GM12865 (cell line): ENCODE results near the gene MKLN1.

Experiments used
- DNase-seq: peaks from one replicate; pipeline ENCODE4 v3.0.0; 2010; ENCODE audit warnings: low read depth
- H3K4me3 ChIP-seq: 2 replicates; pipeline ENCODE4 v1.5.1; 2011; ENCODE audit warnings: mild to moderate bottlenecking, low read depth, low read length, control low read depth
- CTCF ChIP-seq: IDR thresholded peaks from 2 replicates; pipeline ENCODE4 v1.5.1; 2011; ENCODE audit warnings: low read length, control low read depth, low read depth, inconsistent platforms; ENCODE audit not compliant: insufficient read depth; ENCODE audit errors: missing control alignments

MKLN1 gene

GRCh38 chr7:131543298-131543697 is 215.6 kb downstream of the MKLN1 start:
- DNase-seq = no peak
- TF ChIP-seq CTCF = no peak
- H3K4me3 ChIP-seq = no peak overlapping the region

- no peak for DNase-seq
- H3K4me3 ChIP-seq = no peak overlapping the region
- no peak for TF ChIP-seq CTCF
Measured at GRCh38 chr7:131544021-131544420, 216.3 kb downstream of the MKLN1 start.

- peak; percentile 13 for TF ChIP-seq CTCF
- H3K4me3 ChIP-seq = no peak overlapping the region
Measured at GRCh38 chr7:131544449-131545301, 217.0 kb downstream of the MKLN1 start.

GRCh38 chr7:131546126-131546525 is 218.4 kb downstream of the MKLN1 start:
- no peak for TF ChIP-seq CTCF
- DNase-seq = peak; percentile 31
- no peak overlapping the region for H3K4me3 ChIP-seq

More at GRCh38 chr7:131544449-131545301, 217.0 kb downstream of the MKLN1 start:
- DNase-seq = peak; percentile 18
